ENCODE measurements around the gene AMN1.

Gene AMN1

GRCh38 chr12:31728917-31729640 is at the start of gene AMN1:
TSS of gene AMN1 (minus strand) at chr12:31729021. CDS start at chr12:31729008, 13 bp downstream.
- DNase-seq (ENCODE audit: low read depth) = peak; percentile 100
- H3K4me3 ChIP-seq (ENCODE audit: low read depth, low read length) = peak within 1 kb of the TSS; percentile 97
- TF ChIP-seq CTCF (IDR thresholded peaks at IDR 0.05; ENCODE audit: insufficient read depth, low read depth, low read length, missing control alignments) = no peak

GRCh38 chr12:31773867-31774266 is 45.0 kb upstream of the AMN1 start:
- H3K4me3 ChIP-seq (ENCODE audit: low read depth, low read length) = no peak overlapping the region
- peak; percentile 54 for DNase-seq (ENCODE audit: low read depth)
- no peak for TF ChIP-seq CTCF (IDR thresholded peaks at IDR 0.05; ENCODE audit: insufficient read depth, low read depth, low read length, missing control alignments)

- no peak overlapping the region for H3K4me3 ChIP-seq (ENCODE audit: low read depth, low read length)
- DNase-seq (ENCODE audit: low read depth) = peak; percentile 57
- no peak for TF ChIP-seq CTCF (IDR thresholded peaks at IDR 0.05; ENCODE audit: insufficient read depth, low read depth, low read length, missing control alignments)
These were observed 44.5 kb upstream of the AMN1 start for GRCh38 chr12:31773223-31773750.

- DNase-seq (ENCODE audit: low read depth) = no peak
- H3K4me3 ChIP-seq (ENCODE audit: low read depth, low read length) = no peak overlapping the region
- TF ChIP-seq CTCF (IDR thresholded peaks at IDR 0.05; ENCODE audit: insufficient read depth, low read depth, low read length, missing control alignments) = no peak
These were observed 43.9 kb upstream of the AMN1 start for GRCh38 chr12:31772685-31773222.

- no peak overlapping the region for H3K4me3 ChIP-seq (ENCODE audit: low read depth, low read length)
- no peak for DNase-seq (ENCODE audit: low read depth)
- TF ChIP-seq CTCF (IDR thresholded peaks at IDR 0.05; ENCODE audit: insufficient read depth, low read depth, low read length, missing control alignments) = no peak
These were observed 43.4 kb upstream of the AMN1 start for GRCh38 chr12:31772186-31772585.

GRCh38 chr12:31768046-31768445 is 39.2 kb upstream of the AMN1 start:
- no peak for TF ChIP-seq CTCF (IDR thresholded peaks at IDR 0.05; ENCODE audit: insufficient read depth, low read depth, low read length, missing control alignments)
- H3K4me3 ChIP-seq (ENCODE audit: low read depth, low read length) = no peak overlapping the region
- peak; percentile 30 for DNase-seq (ENCODE audit: low read depth)
